Osteoblast (primary cell): ENCODE measurements around the gene YTHDF1. TPM values are rescaled to one million over a fixed set of nuclear protein-coding genes. Genes with fewer than 3 reads are reported as not detected.

Experiments used
- DNase-seq: peaks from one replicate; pipeline ENCODE4 v3.0.0; 2011; ENCODE audit warnings: low spot score, mixed read lengths; ENCODE audit not compliant: insufficient read length; ENCODE audit errors: missing footprints
- H2AFZ ChIP-seq: 2 replicates; pipeline ENCODE4 v1.6.0; 2011; ENCODE audit warnings: mild to moderate bottlenecking, low read length
- H3K27ac ChIP-seq: 2 replicates; pipeline ENCODE4 v1.5.1; 2011; ENCODE audit warnings: mild to moderate bottlenecking, low read depth, low read length, moderate library complexity
- H3K27me3 ChIP-seq: 2 replicates; pipeline ENCODE4 v1.6.0; 2012; ENCODE audit warnings: mild to moderate bottlenecking, control low read depth, inconsistent platforms, low read length, moderate library complexity; ENCODE audit not compliant: insufficient read depth
- H3K36me3 ChIP-seq: 2 replicates; pipeline ENCODE4 v1.5.1; 2011; ENCODE audit warnings: mild to moderate bottlenecking, low read length, control low read depth, moderate library complexity; ENCODE audit not compliant: insufficient read depth
- H3K4me1 ChIP-seq: 2 replicates; pipeline ENCODE4 v1.5.1; 2011; ENCODE audit warnings: mild to moderate bottlenecking, low read length, control low read depth, moderate library complexity; ENCODE audit not compliant: insufficient read depth
- H3K4me2 ChIP-seq: 2 replicates; pipeline ENCODE4 v1.6.0; 2011; ENCODE audit warnings: mild to moderate bottlenecking, low read length; ENCODE audit not compliant: insufficient read depth
- H3K4me3 ChIP-seq: fragments of 200-600 bp; sonication (generic); 3 replicates; pipeline ENCODE4 v1.5.1; 2012; ENCODE audit warnings: mild to moderate bottlenecking, low read length, inconsistent platforms; ENCODE audit not compliant: insufficient read depth
- H3K79me2 ChIP-seq: 2 replicates; pipeline ENCODE4 v1.6.0; 2012; ENCODE audit warnings: mild to moderate bottlenecking, low read length, control low read depth, inconsistent platforms; ENCODE audit not compliant: insufficient read depth
- H3K9me3 ChIP-seq: 2 replicates; pipeline ENCODE4 v1.5.1; 2011; ENCODE audit warnings: low read depth, low read length, control low read depth
- H4K20me1 ChIP-seq: 2 replicates; pipeline ENCODE4 v1.6.0; 2012; ENCODE audit warnings: mild to moderate bottlenecking, low read length, control low read depth; ENCODE audit not compliant: insufficient read depth
- total RNA-seq: library from RNA; depleted of rRNA; stranded (reverse); fragments of >200 nt; gene quantifications from 2 replicates; pipeline ENCODE4 v1.2.3, GENCODE V29; 2012
- TF ChIP-seq, protein P1 (sequence below): IDR thresholded peaks from 2 replicates; pipeline ENCODE4 v1.5.1; 2011; ENCODE audit warnings: mild to moderate bottlenecking, low read depth, low read length, moderate library complexity; ENCODE audit errors: extremely low read depth

The YTHDF1 gene
- total RNA-seq, 1 donor: 23.9 TPM

DNA sequence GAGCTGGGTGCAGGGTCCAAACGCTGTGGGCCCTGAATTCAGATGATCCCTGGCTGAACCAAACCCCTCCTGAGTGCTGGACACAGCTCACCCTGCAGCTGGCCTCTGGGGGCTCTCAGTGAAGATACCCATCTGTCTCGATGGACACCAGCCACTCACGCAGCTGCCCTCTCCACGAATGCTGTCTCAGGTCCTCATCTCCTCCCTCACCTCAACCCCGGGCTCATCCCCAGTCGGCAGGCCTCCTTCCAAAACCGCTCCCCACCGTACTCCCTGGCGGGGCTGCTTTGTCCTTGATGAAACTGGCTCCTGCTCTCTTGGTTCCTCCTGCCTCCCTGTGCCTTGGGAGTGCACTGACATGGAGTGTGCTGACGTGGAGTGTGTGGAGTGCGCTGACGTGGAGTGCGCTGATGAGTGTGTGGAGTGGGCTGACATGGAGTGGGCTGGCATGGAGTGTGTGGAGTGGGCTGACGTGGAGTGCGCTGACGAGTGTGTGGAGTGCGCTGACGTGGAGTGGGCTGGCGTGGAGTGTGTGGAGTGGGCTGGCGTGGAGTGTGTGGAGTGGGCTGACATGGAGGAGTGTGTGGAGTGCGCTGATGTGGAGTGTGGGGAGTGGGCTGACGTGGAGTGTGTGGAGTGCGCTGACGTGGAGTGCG lies 4.1 kb upstream of the YTHDF1 start:
- Histone ChIP-seq H3K79me2 (peaks cover 8% of the 10 kb centered on the region), H4K20me1 (peaks cover 4% of the 10 kb centered on the region), H3K4me1 (peaks cover 11% of the 10 kb centered on the region), H3K36me3 (no peaks in the 10 kb centered on the region), H3K9me3 (no peaks in the 10 kb centered on the region), H3K27me3 (peaks cover 8% of the 10 kb centered on the region), H3K4me3 (no peak overlapping the region), H3K27ac (no peak overlapping the region), H3K4me2 (no peak overlapping the region), H2AFZ (no peak overlapping the region)
- DNase-seq: peak; percentile 81
- TF ChIP-seq, protein P1, sequence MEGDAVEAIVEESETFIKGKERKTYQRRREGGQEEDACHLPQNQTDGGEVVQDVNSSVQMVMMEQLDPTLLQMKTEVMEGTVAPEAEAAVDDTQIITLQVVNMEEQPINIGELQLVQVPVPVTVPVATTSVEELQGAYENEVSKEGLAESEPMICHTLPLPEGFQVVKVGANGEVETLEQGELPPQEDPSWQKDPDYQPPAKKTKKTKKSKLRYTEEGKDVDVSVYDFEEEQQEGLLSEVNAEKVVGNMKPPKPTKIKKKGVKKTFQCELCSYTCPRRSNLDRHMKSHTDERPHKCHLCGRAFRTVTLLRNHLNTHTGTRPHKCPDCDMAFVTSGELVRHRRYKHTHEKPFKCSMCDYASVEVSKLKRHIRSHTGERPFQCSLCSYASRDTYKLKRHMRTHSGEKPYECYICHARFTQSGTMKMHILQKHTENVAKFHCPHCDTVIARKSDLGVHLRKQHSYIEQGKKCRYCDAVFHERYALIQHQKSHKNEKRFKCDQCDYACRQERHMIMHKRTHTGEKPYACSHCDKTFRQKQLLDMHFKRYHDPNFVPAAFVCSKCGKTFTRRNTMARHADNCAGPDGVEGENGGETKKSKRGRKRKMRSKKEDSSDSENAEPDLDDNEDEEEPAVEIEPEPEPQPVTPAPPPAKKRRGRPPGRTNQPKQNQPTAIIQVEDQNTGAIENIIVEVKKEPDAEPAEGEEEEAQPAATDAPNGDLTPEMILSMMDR: no peak

DNA sequence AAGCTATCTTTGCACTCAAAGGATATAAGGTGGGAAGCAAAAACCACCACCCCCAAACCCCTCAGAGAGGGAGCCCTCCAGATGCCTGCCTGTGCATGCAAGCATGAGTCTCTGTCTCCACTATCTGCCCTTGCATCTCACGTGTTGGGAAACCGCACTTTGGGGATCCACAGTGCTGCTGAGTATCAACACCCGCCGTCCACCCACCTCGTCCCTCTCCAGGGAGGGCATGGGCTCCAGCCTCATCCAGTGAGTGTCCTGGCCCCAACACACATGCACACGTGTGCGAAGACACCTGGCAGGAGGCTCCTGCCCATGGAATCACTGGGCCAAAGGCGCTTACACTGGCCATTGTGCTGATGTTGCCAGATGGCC lies 3.5 kb upstream of the YTHDF1 start:
- no peak overlapping the region for H2AFZ ChIP-seq
- peaks cover 9% of the 10 kb centered on the region for H4K20me1 ChIP-seq
- H3K36me3 ChIP-seq: peaks cover 5% of the 10 kb centered on the region
- H3K4me2 ChIP-seq: no peak overlapping the region
- no peak overlapping the region for H3K4me3 ChIP-seq
- no peak overlapping the region for H3K27ac ChIP-seq
- H3K79me2 ChIP-seq: peaks cover 13% of the 10 kb centered on the region
- TF ChIP-seq, protein P1: no peak
- H3K4me1 ChIP-seq: peaks cover 12% of the 10 kb centered on the region
- peaks cover 8% of the 10 kb centered on the region for H3K27me3 ChIP-seq
- DNase-seq: peak; percentile 38
- H3K9me3 ChIP-seq: no peaks in the 10 kb centered on the region

DNA sequence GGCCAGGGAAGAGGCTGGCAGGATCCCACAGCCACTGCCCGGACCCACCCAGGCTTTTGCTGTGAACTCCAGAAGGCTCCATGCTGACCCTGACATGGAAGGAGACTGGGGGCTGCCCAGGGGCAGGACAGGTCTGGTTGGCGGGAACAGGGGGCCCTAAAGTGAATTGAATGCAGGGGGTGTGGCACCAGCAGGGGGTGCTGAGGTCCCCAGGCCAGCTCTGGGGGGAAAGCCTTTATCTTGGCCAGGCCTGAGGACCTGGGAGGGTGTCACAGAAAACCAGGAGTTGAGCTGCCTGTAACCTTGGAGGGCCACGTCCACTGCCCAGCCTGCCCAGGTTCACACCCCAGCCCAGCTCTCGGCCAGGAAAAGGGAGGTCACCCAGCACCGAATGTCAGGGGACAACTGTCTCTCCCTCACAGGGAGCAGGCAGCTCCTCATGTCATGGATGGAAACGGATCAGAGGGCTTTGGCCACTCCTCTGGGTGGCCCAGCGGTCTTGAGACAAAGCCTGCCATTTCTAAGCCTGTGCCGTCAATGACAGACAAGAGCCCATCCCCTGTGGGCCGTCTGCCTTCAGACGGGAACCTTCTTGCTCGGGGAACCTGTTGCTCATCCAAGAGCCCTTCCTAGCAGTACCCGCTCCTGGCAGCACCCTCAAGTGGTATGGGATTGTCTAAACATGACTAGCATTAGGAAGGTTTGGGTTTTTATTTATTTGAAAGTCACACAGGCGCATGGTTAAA lies 2.9 kb upstream of the YTHDF1 start:
- Histone ChIP-seq H3K27me3 (peaks cover 8% of the 10 kb centered on the region), H2AFZ (no peak overlapping the region), H3K36me3 (peaks cover 11% of the 10 kb centered on the region), H3K4me1 (peaks cover 14% of the 10 kb centered on the region), H3K79me2 (peaks cover 19% of the 10 kb centered on the region), H4K20me1 (peaks cover 15% of the 10 kb centered on the region), H3K9me3 (no peaks in the 10 kb centered on the region), H3K27ac (no peak overlapping the region), H3K4me2 (no peak overlapping the region), H3K4me3 (no peak overlapping the region)
- DNase-seq: peak; percentile 57
- TF ChIP-seq, protein P1: no peak

DNA sequence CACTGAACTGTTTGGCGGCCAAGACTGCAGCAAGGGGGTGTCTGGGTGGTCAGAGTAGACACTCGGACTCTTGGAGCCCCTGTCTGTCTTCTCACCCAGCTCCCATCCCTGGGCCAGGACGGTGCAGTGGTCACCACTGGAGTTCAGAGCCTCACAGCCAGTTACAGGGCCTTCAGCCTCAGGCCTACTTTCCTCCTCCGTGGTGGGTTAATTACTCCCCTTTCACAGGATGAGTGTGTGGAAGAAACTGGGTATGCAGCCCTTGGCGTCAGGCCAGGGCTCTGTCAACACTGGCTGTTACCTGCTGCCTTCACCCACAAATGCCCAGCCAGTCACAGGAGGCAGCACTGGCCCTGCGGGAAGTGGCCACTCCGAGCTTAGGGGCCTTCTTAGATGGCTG lies 1.8 kb upstream of the YTHDF1 start:
- peaks cover 30% of the 10 kb centered on the region for H3K79me2 ChIP-seq
- H3K36me3 ChIP-seq: peaks cover 23% of the 10 kb centered on the region
- no peak overlapping the region for H3K4me2 ChIP-seq
- TF ChIP-seq, protein P1: no peak
- peaks cover 24% of the 10 kb centered on the region for H4K20me1 ChIP-seq
- H3K27ac ChIP-seq: no peak overlapping the region
- H3K9me3 ChIP-seq: no peaks in the 10 kb centered on the region
- H3K4me3 ChIP-seq: no peak overlapping the region
- peaks cover 16% of the 10 kb centered on the region for H3K4me1 ChIP-seq
- H2AFZ ChIP-seq: no peak overlapping the region
- H3K27me3 ChIP-seq: peaks cover 8% of the 10 kb centered on the region
- peak; percentile 58 for DNase-seq
